GM19240 (cell line): Measurements from ENCODE around the gene SNCAIP.
"Not testable (repeated sequence)": the region's sequence is repeated elsewhere in the genome, so short reads cannot be mapped to it uniquely, and the experiment has no call there.

Source experiments
- DNase-seq: peaks from one replicate; pipeline ENCODE4 v3.0.0; 2011; ENCODE audit warnings: low spot score; ENCODE audit not compliant: insufficient read length

SNCAIP gene

DNA sequence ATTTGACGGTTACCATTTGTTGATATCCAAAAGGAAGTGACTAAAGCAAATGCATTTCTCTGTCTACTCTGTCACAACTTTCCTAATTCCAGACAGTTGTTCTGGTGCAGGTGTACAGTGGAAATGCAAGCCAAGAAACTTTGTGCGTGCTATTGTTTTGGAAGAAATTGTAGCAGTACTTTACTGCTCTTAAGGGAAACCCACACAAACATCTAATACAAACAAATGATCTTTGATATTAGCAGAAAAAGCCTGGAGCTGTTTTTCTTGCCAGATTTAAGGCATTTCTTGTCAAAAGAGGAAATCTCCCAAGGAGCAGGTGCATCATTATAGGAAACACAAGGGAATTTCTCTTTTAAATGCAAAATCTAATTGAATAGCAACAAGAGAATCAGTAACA lies 2.0 kb downstream of the SNCAIP start:
- DNase-seq: no peak

DNA sequence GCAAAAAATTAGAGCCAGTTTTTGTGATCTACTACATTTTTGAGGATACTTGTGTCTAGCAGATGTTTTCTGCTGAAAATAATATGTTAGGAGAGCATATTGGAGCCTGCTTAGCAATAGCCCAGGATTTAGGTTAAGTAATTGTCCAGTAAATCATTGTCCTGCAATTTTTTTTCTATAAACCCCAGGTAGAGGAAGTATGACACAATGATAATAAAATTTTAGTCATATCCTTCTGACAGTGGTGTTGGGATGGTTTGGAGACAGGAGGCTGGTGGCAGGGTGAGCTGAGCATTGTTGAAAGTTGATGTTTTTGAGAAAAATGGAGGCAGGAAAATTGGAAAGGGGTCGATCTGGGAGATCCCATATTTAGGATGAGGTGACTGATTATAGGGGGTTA lies 3.5 kb downstream of the SNCAIP start:
- DNase-seq: no peak

GRCh38 chr5:122316656-122317055 lies 4.6 kb downstream of the SNCAIP start:
- no peak for DNase-seq

DNA sequence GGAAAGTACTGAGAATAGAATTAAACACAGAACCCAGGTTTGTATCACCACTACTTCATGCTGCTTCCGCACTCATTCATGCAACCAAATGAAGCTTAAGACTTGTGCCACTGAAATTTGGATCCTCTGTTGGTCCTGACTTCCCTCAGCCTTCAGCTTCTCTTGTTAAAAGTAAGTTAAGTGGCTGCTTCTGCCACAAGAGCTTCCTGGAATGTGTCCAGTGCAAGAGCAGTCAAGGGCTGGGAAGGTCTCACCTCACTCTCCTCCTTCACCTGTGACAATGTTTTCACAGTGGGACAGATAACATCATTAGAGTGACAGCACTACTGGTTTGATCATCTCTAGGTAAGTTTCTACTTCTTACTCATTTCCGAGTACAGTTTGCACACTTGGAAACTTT lies 7.9 kb downstream of the SNCAIP start:
- no peak for DNase-seq

DNA sequence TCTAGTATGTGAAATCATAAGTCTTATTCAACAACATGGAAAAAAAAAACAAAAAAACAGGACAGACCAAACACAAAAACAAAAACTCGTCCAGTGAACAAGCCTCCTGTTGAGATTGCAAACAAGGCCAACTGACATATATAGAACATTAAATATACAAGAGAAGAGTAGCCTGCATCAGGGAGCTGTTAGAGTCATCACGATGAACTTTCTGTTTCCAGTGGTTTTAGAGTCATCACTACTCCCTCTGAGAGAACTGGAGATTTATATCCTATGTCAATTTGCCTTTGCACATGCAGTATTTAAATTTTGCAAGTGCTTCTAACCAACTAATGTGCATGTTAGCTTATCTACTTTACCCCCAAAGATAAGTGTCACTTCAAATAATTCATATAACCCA lies 9.9 kb downstream of the SNCAIP start:
- no peak for DNase-seq

DNA sequence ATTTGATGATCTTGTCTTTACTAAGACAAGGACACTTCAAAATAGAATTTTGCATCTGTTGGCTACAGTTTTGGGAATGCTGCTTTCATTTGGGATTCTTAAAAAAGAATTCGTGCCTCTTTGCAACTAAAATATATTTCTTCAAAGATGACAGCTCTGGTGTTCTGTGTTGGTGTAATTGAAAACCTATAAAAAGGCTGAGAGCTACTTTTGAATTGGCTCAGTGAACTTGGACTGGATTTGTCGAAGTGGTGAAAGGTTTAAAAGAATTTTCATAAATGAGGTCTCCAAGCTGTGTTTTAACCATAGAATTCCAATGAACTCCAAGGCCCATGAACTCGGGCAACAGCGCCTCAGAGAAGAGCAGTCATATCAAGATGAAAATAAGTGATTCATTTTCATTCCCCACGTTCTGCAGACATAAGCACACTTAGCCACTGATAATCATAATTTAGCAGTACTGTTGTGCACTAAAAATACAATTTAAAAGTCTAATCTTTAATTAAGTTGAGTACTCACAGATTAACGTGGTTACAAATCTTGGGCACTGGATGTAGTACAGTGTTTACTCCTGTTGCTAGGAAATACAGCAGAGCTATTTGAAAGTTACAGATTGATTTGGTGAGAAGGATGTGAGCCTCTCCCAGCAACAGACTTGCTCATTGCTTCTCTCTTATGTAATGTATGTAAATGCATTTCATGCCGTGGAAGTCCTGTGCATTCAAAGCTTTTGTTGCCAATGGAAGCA lies 10.9 kb downstream of the SNCAIP start:
- DNase-seq: no peak

DNA sequence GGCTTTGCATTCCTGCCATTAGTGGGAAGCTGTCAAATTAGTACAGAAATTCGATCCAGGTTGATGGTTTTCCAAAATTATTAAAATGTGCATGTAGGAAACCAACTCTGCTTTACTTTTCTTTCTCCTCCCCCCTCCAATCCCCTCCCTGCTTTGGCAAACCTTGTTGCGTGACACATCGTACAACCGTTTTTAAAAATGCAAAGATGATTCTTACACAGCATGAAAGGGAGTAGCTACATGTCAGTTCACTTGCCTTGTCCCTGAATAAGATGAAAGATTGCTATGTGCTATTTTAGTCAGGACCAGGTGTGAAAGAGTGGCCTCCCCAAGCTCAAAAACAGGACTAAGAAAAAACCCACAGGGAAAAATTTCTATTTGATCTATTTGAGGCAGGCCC lies 11.7 kb downstream of the SNCAIP start:
- DNase-seq: no peak

- no peak for DNase-seq
Measured at GRCh38 chr5:122327110-122327509, 15.1 kb downstream of the SNCAIP start.

GRCh38 chr5:122330881-122331280 lies 18.8 kb downstream of the SNCAIP start:
- no peak for DNase-seq

DNA sequence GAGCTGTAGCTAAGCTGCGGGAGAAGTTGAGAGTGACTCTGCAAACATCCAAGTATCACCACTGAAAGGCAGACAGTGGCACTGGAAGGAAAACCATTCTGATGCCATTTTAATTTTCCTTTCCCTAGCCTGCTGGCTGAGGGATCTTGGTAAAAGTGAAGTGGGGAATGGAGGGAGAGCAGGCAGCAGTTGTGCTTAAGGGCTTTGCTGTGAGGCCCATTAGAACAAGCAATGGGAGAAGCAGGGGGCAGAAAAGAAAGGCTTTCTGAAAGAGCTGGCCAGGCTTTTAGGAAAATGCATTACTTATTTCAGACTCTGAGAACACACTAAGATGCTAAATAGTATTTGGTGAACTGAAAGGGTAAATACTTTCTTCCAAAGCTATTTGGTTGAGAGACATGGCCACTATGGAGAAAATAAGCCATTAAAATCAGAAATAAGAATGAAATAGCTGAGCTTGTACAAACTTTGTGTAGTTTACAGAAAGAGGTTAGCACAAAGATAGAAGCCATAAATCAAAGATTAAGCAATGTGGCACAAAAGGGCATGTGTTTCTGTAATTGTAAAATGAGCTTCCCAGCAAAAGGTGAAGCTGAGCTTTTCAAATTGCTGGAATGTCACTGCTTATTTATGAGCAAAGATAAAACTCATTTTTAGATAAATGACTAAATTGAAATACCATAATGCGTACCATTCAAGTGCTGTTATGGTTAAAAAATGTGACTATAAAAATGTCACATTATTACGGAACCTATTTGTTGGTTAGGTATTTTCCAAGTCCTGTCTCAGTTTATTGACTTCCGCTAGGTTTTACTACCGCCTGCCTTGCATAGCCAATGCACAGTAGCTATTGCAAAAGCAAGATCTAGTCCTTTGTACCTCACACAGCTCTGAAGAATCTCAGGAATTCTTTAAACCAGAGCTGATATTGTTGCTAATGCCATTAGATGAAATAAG lies 20.8 kb downstream of the SNCAIP start:
- no peak for DNase-seq

GRCh38 chr5:122333564-122333963 lies 21.5 kb downstream of the SNCAIP start:
- DNase-seq: no peak

- DNase-seq: no peak
Measured at GRCh38 chr5:122339591-122339990, 27.6 kb downstream of the SNCAIP start.

DNA sequence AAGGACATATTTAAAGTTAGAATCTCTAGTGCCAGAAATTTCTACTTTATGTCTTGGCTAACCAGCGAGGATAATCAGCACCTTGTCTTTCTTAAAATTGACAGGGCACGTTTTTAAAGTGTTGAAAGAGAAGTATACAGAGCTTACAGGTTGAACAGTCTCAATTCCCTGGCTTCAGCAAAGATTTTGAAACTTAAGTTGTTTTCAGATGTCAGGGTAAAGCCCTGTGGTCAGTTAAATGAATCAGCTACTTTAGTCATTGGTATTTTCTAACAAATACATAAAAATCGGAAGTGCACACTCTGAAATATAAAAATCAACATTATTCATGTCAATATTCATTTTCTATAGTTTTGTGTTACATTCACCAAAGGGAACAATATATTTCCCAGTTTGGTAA lies 29.1 kb downstream of the SNCAIP start:
- DNase-seq: no peak

DNA sequence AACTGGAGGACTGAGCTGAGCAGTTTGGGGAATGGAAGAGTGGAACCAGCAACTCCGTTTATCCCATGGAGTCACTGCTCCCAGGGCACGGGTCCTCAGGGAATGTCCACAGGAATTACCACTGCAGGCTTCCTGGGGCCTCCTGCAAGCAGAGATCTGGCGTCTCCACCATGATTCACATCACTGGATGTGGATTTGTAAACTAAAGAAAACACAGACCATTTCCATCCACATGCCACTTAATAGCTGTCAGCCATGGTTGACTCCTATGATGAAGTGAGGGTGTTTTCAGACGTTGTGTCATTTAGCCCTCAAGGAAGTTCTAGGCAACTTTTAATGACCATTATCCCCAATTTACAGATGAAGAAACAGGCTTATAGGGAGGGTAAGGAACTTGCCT lies 30.2 kb downstream of the SNCAIP start:
- no peak for DNase-seq

DNA sequence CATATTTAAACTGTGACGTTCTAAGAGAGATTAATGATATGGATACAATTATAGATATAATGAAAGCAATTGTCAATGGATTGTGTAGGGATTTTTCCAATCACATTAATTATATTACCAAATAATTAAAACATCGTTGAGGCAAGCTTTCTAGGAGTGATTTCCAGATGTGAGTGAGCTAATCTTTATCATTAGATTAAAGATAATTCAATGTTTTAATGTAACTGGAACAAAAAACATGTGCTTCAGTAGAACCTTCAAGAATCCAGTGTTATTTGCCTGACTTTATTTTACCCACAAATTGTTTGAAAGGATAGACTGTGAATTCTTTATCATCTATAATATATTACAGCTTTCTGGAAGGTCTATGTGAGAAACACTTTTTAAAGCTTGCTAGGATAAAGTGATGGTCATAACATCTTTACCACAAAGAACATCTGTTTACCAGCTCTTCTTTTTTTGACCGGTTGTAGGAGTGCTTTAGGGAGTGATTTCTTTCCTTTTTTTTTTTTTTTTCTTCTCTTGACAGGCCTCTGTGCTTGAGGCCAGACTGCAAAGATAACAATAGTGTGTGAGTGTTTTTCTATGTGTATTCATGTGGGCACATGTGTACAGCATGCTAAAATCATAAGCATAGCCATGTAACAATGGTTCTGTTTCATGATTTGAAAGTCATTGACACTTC lies 35.0 kb downstream of the SNCAIP start:
- DNase-seq: no peak

DNA sequence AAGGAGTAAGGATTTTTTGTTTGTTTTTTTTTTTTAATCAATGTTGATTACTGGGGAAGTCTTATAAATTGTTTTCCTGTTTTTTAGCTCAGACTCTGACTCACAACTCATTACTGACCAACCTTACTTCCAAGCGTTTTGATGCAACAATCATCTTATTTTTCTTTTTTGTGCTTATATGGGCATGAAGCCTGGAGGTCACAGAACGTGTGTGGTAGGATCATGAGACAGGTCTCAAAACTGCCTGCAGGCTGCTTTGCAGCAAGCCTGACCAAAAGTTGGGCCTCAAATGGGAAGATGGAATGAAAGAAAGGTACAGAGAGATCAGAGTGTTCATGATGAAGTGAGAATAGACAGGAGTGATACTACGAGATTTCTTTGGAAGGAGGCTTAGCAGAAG lies 38.5 kb downstream of the SNCAIP start:
- no peak for DNase-seq

GRCh38 chr5:122351416-122352157 lies 39.5 kb downstream of the SNCAIP start:
- DNase-seq: no peak

- DNase-seq: no peak
Measured at GRCh38 chr5:122352331-122352730, 40.3 kb downstream of the SNCAIP start.

DNA sequence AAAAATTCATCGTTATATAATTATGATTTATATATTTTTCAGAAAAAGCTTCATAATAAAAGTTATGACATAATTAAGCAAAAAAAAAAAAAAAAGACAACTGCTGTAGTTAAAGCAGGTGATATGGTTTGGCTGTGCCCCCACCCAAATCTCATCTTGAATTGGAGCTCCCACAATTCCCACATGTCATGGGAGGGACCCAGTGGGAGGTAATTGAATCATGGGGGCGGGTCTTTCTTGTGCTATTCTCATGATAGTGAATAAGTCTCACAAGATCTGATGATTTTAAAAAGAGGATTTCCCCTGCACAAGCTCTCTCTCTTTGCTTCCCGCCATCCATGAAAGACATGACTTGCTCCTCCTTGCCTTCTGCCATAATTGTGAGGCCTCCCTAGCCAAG lies 41.3 kb downstream of the SNCAIP start:
- not testable (repeated sequence) for DNase-seq

- DNase-seq: no peak
Measured at GRCh38 chr5:122354293-122354692, 42.3 kb downstream of the SNCAIP start.

GRCh38 chr5:122355324-122355723 lies 43.3 kb downstream of the SNCAIP start:
- DNase-seq: no peak
